Right renal pelvis (tissue), 4 donors: Measurements from ENCODE around the gene PIK3R4. TPM values are rescaled to one million over a fixed set of nuclear protein-coding genes. Genes with fewer than 3 reads are reported as not detected.

ENCODE experiments used
- DNase-seq, 4 donors: peaks; one replicate each; pipeline ENCODE4 v3.0.0-alpha.2; 2013; ENCODE audit warnings: low read depth in 4 of 4, low spot score in 3 of 4, missing footprints in 1 of 4
- polyA plus RNA-seq, 4 donors: library from polyadenylated mRNA; unstranded; fragments of 120-200 nt; gene quantifications; one replicate each; pipeline ENCODE4 v1.2.1, GENCODE V29; 2013; ENCODE audit not compliant: insufficient read length in 4 of 4

PIK3R4 gene
- polyA plus RNA-seq, 4 donors: 43.6 to 53.6 (median 47.7) TPM

GRCh38 chr3:130692455-130692854 is 54.2 kb downstream of the PIK3R4 start:
- no peak for DNase-seq

GRCh38 chr3:130688697-130689470 is 57.7 kb downstream of the PIK3R4 start:
- DNase-seq: no peak

GRCh38 chr3:130688015-130688688 is 58.5 kb downstream of the PIK3R4 start:
- DNase-seq: no peak

- no peak for DNase-seq
Measured at GRCh38 chr3:130687327-130687726, 59.3 kb downstream of the PIK3R4 start.

- no peak for DNase-seq
Measured at GRCh38 chr3:130686833-130687232, 59.8 kb downstream of the PIK3R4 start.

GRCh38 chr3:130682131-130682530 is 64.5 kb downstream of the PIK3R4 start:
- DNase-seq: no peak

- DNase-seq: no peak
Measured at GRCh38 chr3:130679218-130679617, 67.4 kb downstream of the PIK3R4 start.

GRCh38 chr3:130677343-130677742 is 69.3 kb downstream of the PIK3R4 start:
- no peak for DNase-seq

GRCh38 chr3:130671545-130672312 is 74.9 kb downstream of the PIK3R4 start:
- no peak for DNase-seq

- no peak for DNase-seq
Measured at GRCh38 chr3:130669740-130670139, 76.9 kb downstream of the PIK3R4 start.

GRCh38 chr3:130663092-130663491 is 83.5 kb downstream of the PIK3R4 start:
- DNase-seq: no peak

- DNase-seq: peak in 2 of 4 donors; percentile 36 to 48
Measured at GRCh38 chr3:130662501-130662996, 84.1 kb downstream of the PIK3R4 start.

- DNase-seq: no peak
Measured at GRCh38 chr3:130661140-130661891, 85.3 kb downstream of the PIK3R4 start.

- peak in 1 of 4 donors; percentile 25 for DNase-seq
Measured at GRCh38 chr3:130659911-130660310, 86.7 kb downstream of the PIK3R4 start.

- peak in 2 of 4 donors; percentile 42 to 50 for DNase-seq
Measured at GRCh38 chr3:130658678-130659077, 88.0 kb downstream of the PIK3R4 start.

- DNase-seq: no peak
Measured at GRCh38 chr3:130656627-130657026, 90.0 kb downstream of the PIK3R4 start.

- no peak for DNase-seq
Measured at GRCh38 chr3:130654921-130655320, 91.7 kb downstream of the PIK3R4 start.

- no peak for DNase-seq
Measured at GRCh38 chr3:130654091-130654490, 92.5 kb downstream of the PIK3R4 start.

GRCh38 chr3:130649061-130649654 is 97.5 kb downstream of the PIK3R4 start:
- DNase-seq: no peak

- no peak for DNase-seq
Measured at GRCh38 chr3:130648293-130648692, 98.3 kb downstream of the PIK3R4 start.
